IPS-18c (cell line): ENCODE results near the gene AKAP8.

Experiments used
- H3K4me3 ChIP-seq: 2 replicates; pipeline ENCODE4 v1.7.0; 2013; ENCODE audit warnings: low read depth, mild to moderate bottlenecking, low read length, moderate library complexity; ENCODE audit not compliant: insufficient read depth
- H3K9me3 ChIP-seq: one replicate; pipeline ENCODE4 v1.6.1; 2013; ENCODE audit warnings: mild to moderate bottlenecking, low read length, moderate library complexity; ENCODE audit not compliant: control insufficient read depth, insufficient read depth

Gene AKAP8

GRCh38 chr19:15323496-15324235, 55.9 kb downstream of the AKAP8 start:
- Histone ChIP-seq H3K4me3 (no peak overlapping the region), H3K9me3 (no peaks in the 10 kb centered on the region)

DNA sequence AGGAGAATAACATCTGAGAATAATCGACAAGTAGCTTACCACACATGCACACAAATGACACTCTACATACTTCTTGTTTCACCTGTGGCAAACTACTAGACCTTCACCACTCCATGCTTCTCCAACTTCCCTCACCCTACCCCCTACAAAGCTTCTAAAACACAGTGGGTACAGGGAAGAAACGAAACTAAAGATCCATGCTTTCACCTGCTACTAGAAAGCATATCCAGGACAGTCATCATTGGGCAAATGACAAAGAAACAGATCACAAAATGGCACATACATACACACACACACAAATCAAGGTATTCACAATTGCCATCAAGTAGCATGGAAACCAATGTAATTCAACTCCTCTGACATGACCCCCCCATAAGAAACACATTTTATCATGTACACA, 57.8 kb downstream of the AKAP8 start:
- H3K9me3 ChIP-seq = no peaks in the 10 kb centered on the region

GRCh38 chr19:15320116-15320515, 59.5 kb downstream of the AKAP8 start:
- no peaks in the 10 kb centered on the region for H3K9me3 ChIP-seq
- no peak overlapping the region for H3K4me3 ChIP-seq

More for the DNA sequence above, 57.8 kb downstream of the AKAP8 start:
- H3K4me3 ChIP-seq = no peak overlapping the region

- Histone ChIP-seq H3K9me3 (no peaks in the 10 kb centered on the region), H3K4me3 (no peak overlapping the region)
Measured at GRCh38 chr19:15318241-15318691, 61.3 kb downstream of the AKAP8 start.

GRCh38 chr19:15317392-15318071, 62.1 kb downstream of the AKAP8 start:
- Histone ChIP-seq H3K9me3 (no peaks in the 10 kb centered on the region), H3K4me3 (no peak overlapping the region)

- Histone ChIP-seq H3K4me3 (no peak overlapping the region), H3K9me3 (no peaks in the 10 kb centered on the region)
Measured at GRCh38 chr19:15316498-15316897, 63.1 kb downstream of the AKAP8 start.

GRCh38 chr19:15315101-15315500, 64.5 kb downstream of the AKAP8 start:
- H3K9me3 ChIP-seq = no peaks in the 10 kb centered on the region
- no peak overlapping the region for H3K4me3 ChIP-seq

DNA sequence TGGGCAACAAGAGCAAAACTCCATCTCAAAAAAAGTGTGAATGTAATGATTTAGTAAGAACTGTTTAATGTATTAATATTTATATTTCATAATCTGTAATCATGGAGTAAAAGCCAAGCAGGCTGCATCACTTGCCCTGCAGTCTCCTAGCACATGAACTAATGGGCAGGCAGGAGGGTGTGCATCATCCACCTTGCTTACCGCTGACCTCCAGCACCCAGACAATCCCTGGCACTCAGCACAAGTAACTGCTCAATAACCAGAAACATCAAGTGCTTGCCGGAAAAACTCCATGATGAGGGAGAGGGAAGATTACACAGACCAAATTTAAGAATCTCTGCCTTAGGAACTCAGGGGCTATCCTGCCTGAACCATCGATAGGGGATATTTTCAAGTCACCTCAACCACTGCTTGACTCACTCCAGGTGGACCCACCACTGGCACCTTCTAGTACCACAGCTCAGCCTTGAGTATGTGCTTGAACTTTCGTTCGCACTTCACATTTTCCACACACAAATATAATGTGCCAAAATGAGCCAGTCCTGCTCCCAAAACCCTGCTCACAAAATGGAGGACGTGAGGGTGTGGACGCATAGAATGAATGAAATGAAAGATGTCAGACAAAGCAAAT, 65.8 kb downstream of the AKAP8 start:
- Histone ChIP-seq H3K4me3 (no peak overlapping the region), H3K9me3 (no peaks in the 10 kb centered on the region)

DNA sequence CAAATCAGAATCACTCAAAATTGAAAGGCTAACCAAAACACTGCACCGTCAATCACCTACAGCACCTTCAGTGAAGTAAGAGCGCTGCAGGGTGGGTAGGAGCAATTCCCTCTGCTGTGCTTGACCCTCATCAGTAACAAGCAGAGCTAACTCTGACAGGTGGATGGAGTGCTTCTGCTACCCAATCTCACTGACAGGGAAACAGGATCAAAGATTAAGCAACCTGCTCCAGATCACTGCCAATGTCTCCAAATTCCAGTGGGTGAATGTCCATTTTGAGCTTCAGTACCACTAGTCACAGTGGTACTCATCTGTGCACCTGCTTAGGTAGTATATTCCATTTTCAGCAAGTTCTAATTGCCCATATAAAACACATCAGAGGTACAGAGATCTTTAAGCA, 72.4 kb downstream of the AKAP8 start:
- no peaks in the 10 kb centered on the region for H3K9me3 ChIP-seq
- H3K4me3 ChIP-seq = no peak overlapping the region

GRCh38 chr19:15305582-15306334, 73.8 kb downstream of the AKAP8 start:
- Histone ChIP-seq H3K9me3 (no peaks in the 10 kb centered on the region), H3K4me3 (no peak overlapping the region)

DNA sequence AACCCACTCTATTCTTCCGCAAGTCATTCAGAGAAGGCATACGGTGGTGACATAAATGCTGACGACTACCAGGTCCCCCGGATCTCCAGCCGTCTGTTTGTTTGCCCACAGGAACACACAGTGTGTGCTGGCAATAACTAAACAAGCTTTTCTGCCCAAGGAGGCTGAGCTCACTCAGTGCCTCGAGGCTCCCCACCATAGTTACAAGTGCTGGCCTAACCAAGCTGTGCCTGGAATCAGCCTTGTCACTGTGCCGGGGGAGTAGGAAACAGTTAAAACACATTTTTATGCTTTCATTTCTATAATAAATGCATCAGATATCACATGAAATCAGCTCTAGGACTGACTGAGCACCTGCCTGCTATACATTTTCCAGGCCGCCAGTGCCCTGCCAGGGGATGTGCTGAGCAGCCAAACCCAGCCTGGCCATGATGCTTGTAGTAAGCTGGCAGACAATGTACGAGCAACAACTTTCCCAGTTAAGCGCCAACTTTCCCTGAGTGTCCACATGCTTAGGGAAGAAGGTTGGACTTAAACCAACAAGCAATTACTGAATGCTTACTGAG, 75.4 kb downstream of the AKAP8 start:
- no peak overlapping the region for H3K4me3 ChIP-seq
- H3K9me3 ChIP-seq = no peaks in the 10 kb centered on the region
